H1 (cell line): Measurements from ENCODE around the gene ESR1. TPM values are rescaled to one million over a fixed set of nuclear protein-coding genes. Genes with fewer than 3 reads are reported as not detected.
A peak's percentile ranks its signal among the peaks of the same experiment; 100 is the strongest.

ENCODE experiments used
- CTCF ChIA-PET: fragments of 300-600 bp; sonication (Branson Sonifier 250); formaldehyde crosslinking; loops from one replicate; lab custom pipeline; 2021; ENCODE audit not compliant: partially characterized antibody; lab: Charles Lee
- POLR2A ChIA-PET: fragments of 300-600 bp; sonication (Branson Sonifier 250); formaldehyde crosslinking; loops from one replicate; lab custom pipeline; 2021; ENCODE audit warnings: inconsistent platforms; ENCODE audit not compliant: partially characterized antibody; lab: Charles Lee
- DNase-seq, 2 experiments: peaks; one replicate each; pipeline versions ENCODE4 v3.0.0 to v3.0.0-alpha.2; 2010 to 2022; ENCODE audit warnings: low spot score in 2 of 2, low read depth in 1 of 2, mixed read lengths in 1 of 2
- FAIRE-seq: peaks from 2 replicates; lab custom pipeline; 2011; peaks lifted over from hg19 to GRCh38; lab: Jason Lieb, UNC
- H2AFZ ChIP-seq: 2 replicates; pipeline ENCODE4 v1.8.1; 2012; ENCODE audit warnings: low read length, inconsistent platforms
- H2AK5ac ChIP-seq: 2 replicates; pipeline ENCODE4 v1.6.1; 2013; ENCODE audit warnings: low read depth, low read length
- H2BK120ac ChIP-seq: replicated peaks from 2 replicates; pipeline ENCODE3; 2013; ENCODE audit warnings: low read depth, low read length, inconsistent platforms
- H2BK12ac ChIP-seq: 2 replicates; pipeline ENCODE4 v1.6.1; 2013; ENCODE audit warnings: low read depth, low read length
- H2BK15ac ChIP-seq: 2 replicates; pipeline ENCODE4 v1.6.1; 2013; ENCODE audit warnings: low read length
- H2BK20ac ChIP-seq: 2 replicates; pipeline ENCODE4 v1.6.1; 2013; ENCODE audit warnings: low read length
- H2BK5ac ChIP-seq: 2 replicates; pipeline ENCODE4 v1.6.1; 2013; ENCODE audit warnings: low read depth, low read length
- H3K14ac ChIP-seq: 2 replicates; pipeline ENCODE4 v1.6.1; 2013; ENCODE audit warnings: inconsistent platforms; ENCODE audit not compliant: insufficient read length
- H3K18ac ChIP-seq: 2 replicates; pipeline ENCODE4 v1.6.1; 2013; ENCODE audit warnings: low read length; ENCODE audit errors: extremely low read depth
- H3K23ac ChIP-seq: 2 replicates; pipeline ENCODE4 v1.6.1; 2013; ENCODE audit warnings: inconsistent platforms; ENCODE audit not compliant: insufficient read length
- H3K23me2 ChIP-seq: 2 replicates; pipeline ENCODE4 v1.6.1; 2013; ENCODE audit warnings: low read depth, low read length
- H3K27ac ChIP-seq: 2 replicates; pipeline ENCODE4 v1.6.1; 2011; ENCODE audit warnings: low read depth, low read length, inconsistent platforms
- H3K27me3 ChIP-seq, 4 experiments: replicated peaks in 1 of 4; 1 replicate in 1 of 4; 2 replicates in 3 of 4; pipeline versions ENCODE4 v1.6.1 to v1.8.1; 2011 to 2013; ENCODE audit warnings: low read length in 3 of 4, mild to moderate bottlenecking in 3 of 4, inconsistent platforms in 2 of 4, mixed read lengths in 2 of 4, moderate library complexity in 1 of 4; ENCODE audit not compliant: control insufficient read depth in 3 of 4, insufficient read depth in 3 of 4; ENCODE audit errors: extremely low read depth in 1 of 4
- H3K36me3 ChIP-seq, 4 experiments: 2 replicates each; pipeline versions ENCODE4 v1.6.1 to v1.8.1; 2011 to 2013; ENCODE audit warnings: mild to moderate bottlenecking in 4 of 4, low read length in 3 of 4, moderate library complexity in 2 of 4, control low read depth in 1 of 4, inconsistent platforms in 1 of 4; ENCODE audit not compliant: insufficient read depth in 4 of 4, control insufficient read depth in 2 of 4
- H3K4ac ChIP-seq: replicated peaks from 2 replicates; pipeline ENCODE3; 2013; ENCODE audit warnings: low read length, low read depth, mixed read lengths, inconsistent platforms; ENCODE audit not compliant: insufficient read length
- H3K4me1 ChIP-seq, 4 experiments: replicated peaks in 1 of 4; 1 replicate in 1 of 4; 2 replicates in 3 of 4; pipeline versions ENCODE4 v1.6.1 to v1.8.1; 2011 to 2013; ENCODE audit warnings: low read length in 3 of 4, inconsistent platforms in 2 of 4, mixed read lengths in 1 of 4; ENCODE audit not compliant: insufficient read depth in 4 of 4, control insufficient read depth in 3 of 4
- H3K4me2 ChIP-seq, 2 experiments: 2 replicates each; pipeline versions ENCODE4 v1.6.1 to v1.8.1; 2011 to 2013; ENCODE audit warnings: low read depth in 2 of 2, low read length in 2 of 2, control low read depth in 1 of 2, inconsistent platforms in 1 of 2, mild to moderate bottlenecking in 1 of 2; ENCODE audit not compliant: insufficient read depth in 1 of 2
- H3K4me3 ChIP-seq, 4 experiments: fragments of 200-600, 300-600 bp in 1 of 4; sonication (generic), shearing (Covaris generic), sonication (Bioruptor Twin) in 1 of 4; 2 replicates each; pipeline versions ENCODE4 v1.5.1 to v1.8.1; 2011 to 2016; ENCODE audit warnings: low read length in 4 of 4, low read depth in 3 of 4, control low read depth in 2 of 4, inconsistent platforms in 2 of 4, mild to moderate bottlenecking in 2 of 4, mixed read lengths in 1 of 4, moderate library complexity in 1 of 4; ENCODE audit not compliant: insufficient read depth in 2 of 4; ENCODE audit errors: extremely low read depth in 1 of 4
- H3K56ac ChIP-seq: replicated peaks from 2 replicates; pipeline ENCODE3; 2013; ENCODE audit warnings: low read depth, mild to moderate bottlenecking, mixed read lengths, low read length, inconsistent platforms; ENCODE audit not compliant: insufficient read length
- H3K79me1 ChIP-seq: 2 replicates; pipeline ENCODE4 v1.6.1; 2013; ENCODE audit warnings: low read depth, low read length, control low read depth
- H3K79me2 ChIP-seq, 2 experiments: 2 replicates each; pipeline versions ENCODE4 v1.6.1 to v1.8.1; 2012 to 2013; ENCODE audit warnings: low read length in 2 of 2, mild to moderate bottlenecking in 2 of 2, inconsistent platforms in 1 of 2; ENCODE audit not compliant: insufficient read depth in 2 of 2, control insufficient read depth in 1 of 2
- H3K9ac ChIP-seq, 4 experiments: replicated peaks in 1 of 4; 1 replicate in 1 of 4; 2 replicates in 3 of 4; pipeline versions ENCODE4 v1.6.1 to v1.8.1; 2011 to 2013; ENCODE audit warnings: low read depth in 3 of 4, low read length in 3 of 4, control low read depth in 2 of 4, mild to moderate bottlenecking in 2 of 4, moderate library complexity in 2 of 4, inconsistent platforms in 1 of 4; ENCODE audit errors: extremely low read depth in 1 of 4
- H3K9me3 ChIP-seq, 2 experiments: 2 replicates each; pipeline versions ENCODE4 v1.6.1 to v1.8.1; 2012 to 2013; ENCODE audit warnings: mild to moderate bottlenecking in 2 of 2, moderate library complexity in 2 of 2, control low read depth in 1 of 2, inconsistent platforms in 1 of 2, low read depth in 1 of 2, low read length in 1 of 2, mixed read lengths in 1 of 2; ENCODE audit not compliant: insufficient read depth in 2 of 2
- H4K20me1 ChIP-seq, 2 experiments: replicated peaks in 1 of 2; 2 replicates each; pipeline versions ENCODE3 to v1.8.1; 2011 to 2013; ENCODE audit warnings: inconsistent platforms in 2 of 2, low read length in 2 of 2, mild to moderate bottlenecking in 1 of 2; ENCODE audit not compliant: insufficient read depth in 2 of 2, control insufficient read depth in 1 of 2
- H4K5ac ChIP-seq: 2 replicates; pipeline ENCODE4 v1.6.1; 2013; ENCODE audit warnings: low read length, low read depth, mixed read lengths, inconsistent platforms; ENCODE audit not compliant: insufficient read length
- H4K8ac ChIP-seq: 2 replicates; pipeline ENCODE4 v1.8.0; 2013; ENCODE audit warnings: mild to moderate bottlenecking, moderate library complexity, low read length, inconsistent platforms; ENCODE audit not compliant: insufficient read depth; ENCODE audit errors: extremely low read depth
- H4K91ac ChIP-seq: replicated peaks from 2 replicates; pipeline ENCODE3; 2013; ENCODE audit warnings: low read length, mixed read lengths, inconsistent platforms; ENCODE audit not compliant: insufficient read length
- CTCF ChIP-seq, 3 experiments: IDR thresholded peaks; 1 replicate in 2 of 3; 2 replicates in 1 of 3; pipeline versions ENCODE4 v1.5.1 to v1.6.1; 2011; ENCODE audit warnings: low read length in 3 of 3, mild to moderate bottlenecking in 3 of 3, inconsistent platforms in 2 of 3, low read depth in 1 of 3, moderate library complexity in 1 of 3; ENCODE audit not compliant: insufficient read depth in 1 of 3; ENCODE audit errors: control extremely low read depth in 1 of 3
- FOSL1 ChIP-seq: IDR thresholded peaks from 2 replicates; pipeline ENCODE4 v1.6.1; 2011; ENCODE audit warnings: mild to moderate bottlenecking, low read depth, low read length, moderate library complexity; ENCODE audit not compliant: insufficient read depth
- KDM4A ChIP-seq: IDR thresholded peaks from one replicate; pipeline ENCODE4 v1.7.1; 2012; ENCODE audit warnings: low read depth, mild to moderate bottlenecking, moderate library complexity, low read length, inconsistent platforms; ENCODE audit not compliant: severe bottlenecking
- RAD21 ChIP-seq, 2 experiments: IDR thresholded peaks in 1 of 2; conservative IDR thresholded peaks in 1 of 2; 2 replicates each; pipeline ENCODE4 v1.6.1; 2011; ENCODE audit warnings: low read depth in 2 of 2, low read length in 2 of 2, improper control_type of control experiment in 1 of 2, inconsistent platforms in 1 of 2, mild to moderate bottlenecking in 1 of 2, moderate library complexity in 1 of 2
- RXRA ChIP-seq: IDR thresholded peaks from 2 replicates; pipeline ENCODE4 v1.6.1; 2011; ENCODE audit warnings: low read depth, mild to moderate bottlenecking, low read length, moderate library complexity; ENCODE audit not compliant: insufficient read depth
- SRF ChIP-seq: IDR thresholded peaks from 2 replicates; pipeline ENCODE4 v1.6.1; 2011; ENCODE audit warnings: mild to moderate bottlenecking, low read depth, low read length, moderate library complexity
- TAF1 ChIP-seq: IDR thresholded peaks from 2 replicates; pipeline ENCODE4 v1.6.1; 2011; ENCODE audit warnings: mild to moderate bottlenecking, low read depth, low read length
- WGBS, 2 experiments: shearing (Covaris generic) in 1 of 2; methylation state at CpG; one replicate each; pipeline versions ENCODE4 v1.1.6 to v1.1.7; 2013 to 2015; ENCODE audit warnings: low lambda C conversion rate in 2 of 2, mixed read lengths in 2 of 2, inconsistent platforms in 1 of 2, low coverage in 1 of 2, missing lambda C conversion rate in 1 of 2; ENCODE audit not compliant: insufficient replicate concordance in 2 of 2, insufficient coverage in 1 of 2, insufficient read length in 1 of 2; ENCODE audit errors: extremely low coverage in 1 of 2, missing lambda C conversion rate in 1 of 2; 5-methylcytosine and 5-hydroxymethylcytosine counted together
- polyA plus RNA-seq, 7 experiments: library from polyadenylated mRNA; depleted of rRNA in 3 of 7; stranded (reverse) in 5 of 7; unstranded in 2 of 7; fragments of >200 nt in 5 of 7; fragments of 200-250 nt in 2 of 7; gene quantifications; 1 replicate in 5 of 7; 2 replicates in 1 of 7; 4 replicates in 1 of 7; pipeline versions ENCODE4 v1.2.1 to v1.2.3, GENCODE V29; 2011 to 2013; ENCODE audit warnings: missing spikeins in 2 of 7, mixed read lengths in 2 of 7
- total RNA-seq: library from RNA; stranded (reverse); fragmentation: NEBNext Ultra II Directional; extraction: Animal tissue kit (Norgen Biotek cat#: 25700); gene quantifications from 2 replicates; pipeline ENCODE4 v1.2.1, GENCODE V29; 2021

The ESR1 gene
- total and polyA plus RNA-seq, 2 of the 8 experiments (the other 6 are each of a cell fraction or from before 2014, with no cell fraction given) = 0.03 to 0.17 TPM

GRCh38 chr6:152110886-152111820 lies 303.7 kb downstream of the ESR1 start:
- no peak overlapping the region for H3K4ac ChIP-seq
- no peak overlapping the region for H4K91ac ChIP-seq
- FAIRE-seq (no peak), DNase-seq (no peak)
- H3K4me3 ChIP-seq = no peak overlapping the region
- no peak overlapping the region for H3K56ac ChIP-seq
- 0 out of 2 replicates have a peak overlapping the region, but pooled peaks have one; percentile 38 for H4K8ac ChIP-seq
- no peaks in the 10 kb centered on the region for H3K79me2 ChIP-seq
- no peak overlapping the region for H2BK12ac ChIP-seq
- H3K27me3 ChIP-seq = no peaks in the 10 kb centered on the region
- no peak overlapping the region for H2BK20ac ChIP-seq
- ChIA-PET CTCF (interaction anchor here (0.9 to 4.0 kb wide), 8 partner anchors 8 to 346 kb away, joined by 3 to 26 read pairs (median 6); no protein-coding TSS in a partner anchor), POLR2A (no interaction called here)
- H3K27ac ChIP-seq = no peak overlapping the region
- no peak overlapping the region for H2AK5ac ChIP-seq
- H3K18ac ChIP-seq = no peak overlapping the region
- H3K14ac ChIP-seq = no peak overlapping the region
- H3K4me2 ChIP-seq = no peak overlapping the region
- H4K20me1 ChIP-seq = no peaks in the 10 kb centered on the region
- no peaks in the 10 kb centered on the region for H3K23me2 ChIP-seq
- no peak overlapping the region for H2BK5ac ChIP-seq
- no peaks in the 10 kb centered on the region for H3K79me1 ChIP-seq
- H3K36me3 ChIP-seq = no peaks in the 10 kb centered on the region
- no peak overlapping the region for H3K9ac ChIP-seq
- H3K9me3 ChIP-seq = no peaks in the 10 kb centered on the region
- H2AFZ ChIP-seq = peak overlapping the region; percentile 54; the same call in 1 of the 2 replicates
- no peaks in the 10 kb centered on the region for H3K4me1 ChIP-seq
- WGBS, 2 experiments = 85% methylated on average over 20 of the region's 20 CpGs; no CpG with 5 or more reads in 1 of the 2 experiments
- no peak overlapping the region for H4K5ac ChIP-seq
- TF ChIP-seq CTCF (IDR thresholded peaks at IDR 0.05; ENCODE audit: control extremely low read depth in 1 of 3, insufficient read depth in 1 of 3, low read depth in 1 of 3, low read length in 3 of 3) (no peak), RXRA (no peak), FOSL1 (no peak), KDM4A (no peak), RAD21 (IDR thresholded peaks at IDR 0.05 in 1 of 2, conservative IDR thresholded peaks at IDR 0.05 in 1 of 2; ENCODE audit: low read depth in 2 of 2, low read length in 2 of 2) (0 out of 4 replicates have a peak, but pooled peaks of 1 of the 2 experiments have one; percentile 2), TAF1 (no peak), SRF (no peak)
- no peak overlapping the region for H2BK120ac ChIP-seq
- no peak overlapping the region for H2BK15ac ChIP-seq
- no peak overlapping the region for H3K23ac ChIP-seq
